Eye (tissue), 1 donor: ENCODE data around the gene POLR1G.
"Not testable (repeated sequence)": the region's sequence is repeated elsewhere in the genome, so short reads cannot be mapped to it uniquely, and the experiment has no call there.

ENCODE experiments used
- DNase-seq: peaks from one replicate; pipeline ENCODE4 v3.0.0-alpha.2; 2015

POLR1G gene

GRCh38 chr19:45400192-45400591 is 6.3 kb upstream of the POLR1G start:
- DNase-seq = no peak

GRCh38 chr19:45401815-45402214 is 4.6 kb upstream of the POLR1G start:
- DNase-seq = no peak

- DNase-seq = peak; percentile 58
These were observed 4.0 kb upstream of the POLR1G start for GRCh38 chr19:45402298-45403061.

- no peak for DNase-seq
These were observed 3.2 kb upstream of the POLR1G start for GRCh38 chr19:45403272-45403671.

GRCh38 chr19:45403781-45404556 is 2.5 kb upstream of the POLR1G start:
- DNase-seq = no peak

GRCh38 chr19:45404557-45405434 is 1.6 kb upstream of the POLR1G start, which contains the start of gene PPP1R13L:
PPP1R13L (minus strand) TSS chr19:45405069; CDS start chr19:45398318, 6,751 bp downstream.
- DNase-seq = no peak

DNA sequence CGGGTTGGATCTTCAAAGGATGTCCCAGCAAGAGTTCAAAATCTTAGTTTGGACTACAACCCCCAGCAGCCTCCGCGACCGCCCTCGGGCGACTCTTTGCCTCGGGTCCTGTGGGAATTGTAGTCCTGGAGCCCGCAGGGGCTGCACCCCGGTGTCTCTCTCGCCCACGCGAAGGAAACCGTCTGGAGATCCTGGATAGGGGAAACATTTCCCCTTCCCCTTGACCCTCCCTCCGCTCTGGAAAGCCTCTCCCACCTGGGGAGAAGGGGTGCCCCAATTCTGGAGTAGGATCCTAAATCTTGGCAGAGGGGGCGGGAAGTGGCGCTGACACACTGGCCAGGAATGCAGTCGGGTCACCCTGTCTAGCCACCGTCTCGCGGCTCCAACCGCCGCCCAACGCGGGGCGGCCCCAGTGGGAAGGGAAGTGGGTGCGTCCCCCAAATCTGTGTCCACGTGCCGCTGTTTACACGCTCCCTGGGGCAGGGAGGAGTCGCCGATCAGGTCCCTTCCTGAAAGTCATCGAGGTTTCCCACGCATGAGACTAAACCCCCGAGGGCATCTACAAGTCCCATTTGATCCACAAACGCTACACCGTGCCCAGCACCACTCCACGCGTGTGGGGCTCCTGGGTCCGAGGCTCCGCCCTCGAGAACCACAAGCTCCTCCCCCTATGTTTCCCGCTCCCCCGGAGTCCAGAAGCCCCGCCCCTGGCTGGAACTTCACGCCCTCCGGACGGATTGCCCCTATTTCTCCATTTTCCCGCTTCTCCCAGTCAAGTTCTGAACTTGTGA is 814 bp upstream of the POLR1G start:
- peak; percentile 93 for DNase-seq

GRCh38 chr19:45407091-45407375 is 589 bp downstream of the POLR1G start:
- DNase-seq = no peak

- not testable (repeated sequence) for DNase-seq
These were observed 1.1 kb downstream of the POLR1G start for GRCh38 chr19:45407585-45407984.

DNA sequence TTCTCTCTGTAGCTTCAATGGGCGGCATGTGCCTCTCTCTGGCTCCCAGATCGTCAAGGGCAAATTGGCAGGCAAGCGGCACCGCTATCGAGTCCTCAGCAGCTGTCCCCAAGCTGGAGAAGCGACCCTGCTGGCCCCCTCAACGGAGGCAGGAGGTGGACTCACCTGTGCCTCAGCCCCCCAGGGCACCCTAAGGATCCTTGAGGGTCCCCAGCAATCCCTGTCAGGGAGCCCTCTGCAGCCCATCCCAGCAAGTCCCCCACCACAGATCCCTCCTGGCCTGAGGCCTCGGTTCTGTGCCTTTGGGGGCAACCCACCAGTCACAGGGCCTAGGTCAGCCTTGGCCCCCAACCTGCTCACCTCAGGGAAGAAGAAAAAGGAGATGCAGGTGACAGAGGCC is 1.7 kb downstream of the POLR1G start:
- DNase-seq = no peak

DNA sequence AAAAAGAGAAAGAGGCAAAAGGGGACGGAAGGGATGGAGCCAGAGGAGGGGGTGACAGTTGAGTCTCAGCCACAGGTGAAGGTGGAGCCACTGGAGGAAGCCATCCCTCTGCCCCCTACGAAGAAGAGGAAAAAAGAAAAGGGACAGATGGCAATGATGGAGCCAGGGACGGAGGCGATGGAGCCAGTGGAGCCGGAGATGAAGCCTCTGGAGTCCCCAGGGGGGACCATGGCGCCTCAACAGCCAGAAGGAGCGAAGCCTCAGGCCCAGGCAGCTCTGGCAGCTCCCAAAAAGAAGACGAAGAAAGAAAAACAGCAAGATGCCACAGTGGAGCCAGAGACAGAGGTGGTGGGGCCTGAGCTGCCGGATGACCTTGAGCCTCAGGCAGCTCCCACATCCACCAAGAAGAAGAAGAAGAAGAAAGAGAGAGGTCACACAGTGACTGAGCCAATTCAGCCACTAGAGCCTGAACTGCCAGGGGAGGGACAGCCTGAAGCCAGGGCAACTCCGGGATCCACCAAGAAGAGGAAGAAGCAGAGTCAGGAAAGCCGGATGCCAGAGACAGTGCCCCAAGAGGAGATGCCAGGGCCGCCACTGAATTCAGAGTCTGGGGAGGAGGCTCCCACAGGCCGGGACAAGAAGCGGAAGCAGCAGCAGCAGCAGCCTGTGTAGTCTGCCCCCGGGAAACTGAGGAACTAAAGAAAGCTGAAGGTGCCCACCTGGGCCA is 2.5 kb downstream of the POLR1G start:
- DNase-seq = no peak

- no peak for DNase-seq
These were observed 3.1 kb downstream of the POLR1G start for GRCh38 chr19:45409557-45409920.

GRCh38 chr19:45410330-45410729 is 3.9 kb downstream of the POLR1G start:
- DNase-seq = not testable (repeated sequence)

DNA sequence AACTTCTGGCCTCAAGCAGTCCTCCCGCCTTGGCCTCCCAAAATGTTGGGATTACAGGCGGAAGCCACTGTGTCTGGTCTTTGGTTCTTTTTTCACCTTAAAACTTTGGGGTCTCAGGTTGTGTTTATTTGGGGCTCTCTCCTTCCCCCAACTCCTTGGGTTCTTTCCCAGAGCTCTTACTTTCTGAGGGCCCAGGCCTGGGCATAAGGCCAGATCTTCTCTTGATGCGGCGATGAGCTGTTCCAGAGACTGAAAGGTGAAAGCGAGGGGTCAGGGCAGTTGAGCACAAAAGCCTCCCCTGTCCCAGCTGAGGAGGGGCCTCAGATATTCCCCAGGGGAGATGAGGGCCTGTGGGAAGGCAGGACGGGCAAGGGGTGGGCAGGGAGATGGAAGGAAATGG is 7.1 kb downstream of the POLR1G start:
- no peak for DNase-seq

GRCh38 chr19:45414468-45414867 is 8.0 kb downstream of the POLR1G start:
- no peak for DNase-seq

DNA sequence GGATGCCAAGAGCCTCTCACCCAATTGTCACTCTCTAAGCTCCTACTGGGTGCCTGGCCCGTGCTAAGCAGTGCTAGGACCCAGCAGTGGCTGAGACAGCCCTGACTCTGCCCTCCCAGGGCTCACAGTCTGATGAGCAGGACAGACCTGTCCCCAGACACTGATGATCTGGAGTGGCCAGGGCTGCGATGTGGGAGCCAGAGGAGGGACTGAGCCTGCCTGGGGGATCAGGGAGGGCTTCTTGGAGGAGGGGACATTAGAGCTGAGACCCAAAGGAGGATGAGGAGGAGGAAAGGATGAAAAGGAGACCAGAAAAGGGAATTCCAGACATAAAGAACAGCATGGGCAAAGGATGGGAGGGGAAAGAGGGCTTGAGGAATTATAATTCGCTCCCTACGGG is 10.7 kb downstream of the POLR1G start:
- no peak for DNase-seq

DNA sequence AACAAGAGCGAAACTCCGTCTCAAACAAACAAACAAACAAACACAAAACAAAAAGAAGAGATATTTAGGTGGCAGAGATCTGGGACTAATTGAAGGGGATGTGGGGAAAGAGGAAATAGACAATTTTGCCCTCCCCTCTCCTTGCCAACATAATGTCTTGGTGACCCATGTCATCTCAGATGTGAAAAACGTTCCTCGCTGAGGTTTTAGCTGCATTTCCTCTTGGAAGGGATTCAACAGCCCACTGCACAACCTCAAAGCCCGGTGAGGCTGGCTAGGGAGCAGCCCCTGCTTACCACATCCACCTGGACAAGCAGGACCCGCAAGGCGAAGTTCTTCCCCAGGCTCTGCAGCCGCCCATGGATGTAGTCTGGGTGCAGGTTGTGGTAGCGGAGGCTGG is 12.4 kb downstream of the POLR1G start:
- DNase-seq = no peak

GRCh38 chr19:45419396-45419795 is 13.0 kb downstream of the POLR1G start:
- no peak for DNase-seq

- DNase-seq = no peak
These were observed 13.5 kb downstream of the POLR1G start for GRCh38 chr19:45419895-45420294.

DNA sequence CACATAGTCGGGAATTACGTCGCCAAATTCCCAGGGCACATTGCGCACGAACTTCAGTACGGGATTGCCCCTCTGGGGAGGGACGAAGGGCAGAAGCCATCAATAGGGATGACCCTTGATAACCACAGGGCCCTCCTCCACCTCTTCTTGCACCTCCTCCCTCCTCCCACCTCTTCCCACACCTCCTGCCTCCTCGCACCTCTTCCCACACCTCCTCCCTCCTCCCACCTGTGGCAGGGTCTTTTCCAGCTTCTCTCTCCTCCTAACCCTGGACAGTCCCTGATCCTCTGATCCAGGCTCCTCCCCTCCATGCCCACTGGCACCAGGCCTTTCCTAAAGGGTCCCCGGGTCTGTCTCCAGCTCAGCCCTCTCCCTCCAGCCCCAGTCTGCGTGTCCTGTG is 13.9 kb downstream of the POLR1G start:
- DNase-seq = no peak

DNA sequence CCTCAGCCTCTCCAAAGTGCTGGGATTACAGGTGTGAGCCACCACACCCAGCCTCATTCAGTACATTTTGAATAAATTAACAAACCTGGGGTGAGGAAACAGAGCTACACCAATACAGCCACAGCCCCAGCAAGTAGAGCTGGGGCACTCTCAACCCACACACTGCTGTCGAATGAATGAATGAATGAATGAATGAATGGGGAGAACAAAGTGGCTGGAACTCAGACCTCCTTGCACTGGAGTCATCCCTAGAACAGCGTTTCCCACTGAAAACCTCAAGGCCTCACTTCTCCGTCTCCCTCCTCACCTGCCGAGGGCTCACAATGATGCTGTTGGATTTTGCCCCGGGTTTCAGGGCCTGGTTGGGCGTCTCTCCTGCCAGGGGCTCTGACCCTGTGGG is 14.4 kb downstream of the POLR1G start:
- no peak for DNase-seq

DNA sequence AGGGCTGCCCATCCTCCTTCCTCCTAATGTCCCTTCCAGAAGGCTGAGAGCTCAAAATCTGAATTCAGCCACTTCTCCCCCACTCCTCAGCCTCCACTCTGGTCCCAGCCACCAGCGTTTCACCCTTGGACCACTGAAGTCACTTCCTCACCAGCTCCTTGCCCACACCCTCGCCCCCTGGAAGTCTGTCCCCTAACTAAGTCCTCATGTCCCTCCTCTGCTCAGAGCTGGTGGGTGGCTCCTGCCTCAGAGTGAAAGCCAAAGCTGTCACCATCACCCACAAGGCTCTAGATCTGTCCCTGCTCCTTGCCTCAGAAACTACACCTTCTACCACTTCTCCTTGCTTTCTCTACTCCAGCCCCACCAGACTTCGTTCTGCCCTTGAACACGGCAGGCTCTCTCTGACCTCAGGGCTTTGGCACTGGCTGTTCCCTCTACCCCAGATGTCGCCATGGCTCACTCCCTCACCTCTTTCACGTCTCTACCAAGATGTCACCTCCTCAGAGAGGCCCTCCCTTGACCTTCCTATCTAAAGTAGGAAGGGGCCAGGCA is 15.6 kb downstream of the POLR1G start:
- DNase-seq = no peak
